Right lobe of liver (tissue), 4 donors: ENCODE data around the gene KRTAP5-2.

Experiments
- CTCF ChIP-seq, 4 donors: fragments of 200-600 bp in 3 of 4; fragments of 450-650 bp in 1 of 4; IDR thresholded peaks; one replicate each; pipeline versions ENCODE4 v1.5.1 to v1.8.0; 2016 to 2022; ENCODE audit warnings: antibody characterized with exemption in 4 of 4, mild to moderate bottlenecking in 2 of 4
- POLR2A ChIP-seq: fragments of 450-650 bp; IDR thresholded peaks from one replicate; pipeline ENCODE4 v1.6.1; 2017; ENCODE audit warnings: antibody characterized with exemption, mild to moderate bottlenecking
- donor health status: DM: no; HTN: no; CAD: no.
- donor health status: DM: no; HTN: no; CAD: no.
- donor health status: DM: no; HTN: yes; CAD: no.

GRCh38 chr11:1603629-1604028 lies 5.5 kb upstream of the KRTAP5-2 start:
- TF ChIP-seq CTCF (IDR thresholded peaks at IDR 0.05) (no peak), POLR2A (no peak)
